ENCODE results near the gene FOXO6. TPM values are rescaled to one million over a fixed set of nuclear protein-coding genes. Genes with fewer than 3 reads are reported as not detected.

The FOXO6 gene
- total RNA-seq, 1 donor from 2014 or later, result 0.55 TPM

DNA sequence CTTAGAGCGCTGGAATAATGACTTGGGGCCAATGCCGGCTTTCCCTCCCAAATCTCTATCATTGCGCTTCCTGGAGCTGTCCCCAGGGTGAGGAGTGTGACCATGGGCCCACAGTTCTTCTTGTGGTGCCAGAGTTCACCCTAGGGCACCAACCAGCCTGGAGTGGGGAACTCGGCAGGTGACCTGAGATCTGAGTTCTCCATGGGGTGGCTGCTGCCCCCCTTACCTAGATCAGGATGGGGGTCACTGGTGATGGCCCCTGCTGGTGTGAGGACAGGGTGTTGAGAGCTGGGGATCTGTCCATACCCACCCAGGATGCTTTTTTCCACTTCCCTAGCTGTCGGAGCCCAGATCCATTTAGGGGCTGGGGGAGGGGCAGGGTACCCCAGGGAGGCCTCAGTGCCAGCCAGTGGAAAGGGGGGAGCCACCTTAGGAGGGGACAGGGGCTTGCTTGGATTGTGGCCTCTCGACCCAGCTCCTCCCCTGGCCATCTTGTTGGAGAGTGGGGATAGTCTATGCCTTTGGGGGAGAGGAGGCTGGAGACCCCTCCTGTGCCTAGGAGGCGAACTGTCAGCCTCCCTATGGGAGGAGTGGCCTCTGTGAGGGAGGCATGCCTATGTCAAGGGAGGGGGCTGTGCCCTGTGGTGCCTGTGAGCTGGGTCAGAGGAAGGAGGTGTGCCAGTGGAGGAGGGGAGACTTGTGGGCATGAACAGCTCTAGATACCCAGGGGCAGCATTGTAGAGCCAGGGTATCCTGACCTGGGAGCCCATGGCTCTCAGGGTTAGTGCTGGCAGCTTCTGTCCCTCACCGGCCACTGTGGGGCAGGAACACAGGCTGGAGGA is 1.7 kb downstream of the FOXO6 start:
- ATAC-seq (ENCODE audit: low read depth) (no peak), DNase-seq (no peak)
- ChIA-PET POLR2A (interaction anchor here (1.0 kb wide), 1 partner anchor 19 kb away, joined by 3 read pairs; no protein-coding TSS in a partner anchor), CTCF (no interaction called here)
- Mint-ChIP-seq H3K27ac (no peak overlapping the region), H3K27me3 (peaks cover 43% of the 10 kb centered on the region), H3K4me3 (peak overlapping the region; percentile 60), H3K36me3 (ENCODE audit: low read depth) (no peaks in the 10 kb centered on the region), H3K9me3 (no peaks in the 10 kb centered on the region), H3K4me1 (peaks cover 31% of the 10 kb centered on the region)
- intact Hi-C loops (cut with micrococcal nuclease), result loop anchor here (10.0 kb wide), 2 partner anchors 672 to 1572 kb away; no protein-coding TSS in a partner anchor
- TF ChIP-seq, protein P1, sequence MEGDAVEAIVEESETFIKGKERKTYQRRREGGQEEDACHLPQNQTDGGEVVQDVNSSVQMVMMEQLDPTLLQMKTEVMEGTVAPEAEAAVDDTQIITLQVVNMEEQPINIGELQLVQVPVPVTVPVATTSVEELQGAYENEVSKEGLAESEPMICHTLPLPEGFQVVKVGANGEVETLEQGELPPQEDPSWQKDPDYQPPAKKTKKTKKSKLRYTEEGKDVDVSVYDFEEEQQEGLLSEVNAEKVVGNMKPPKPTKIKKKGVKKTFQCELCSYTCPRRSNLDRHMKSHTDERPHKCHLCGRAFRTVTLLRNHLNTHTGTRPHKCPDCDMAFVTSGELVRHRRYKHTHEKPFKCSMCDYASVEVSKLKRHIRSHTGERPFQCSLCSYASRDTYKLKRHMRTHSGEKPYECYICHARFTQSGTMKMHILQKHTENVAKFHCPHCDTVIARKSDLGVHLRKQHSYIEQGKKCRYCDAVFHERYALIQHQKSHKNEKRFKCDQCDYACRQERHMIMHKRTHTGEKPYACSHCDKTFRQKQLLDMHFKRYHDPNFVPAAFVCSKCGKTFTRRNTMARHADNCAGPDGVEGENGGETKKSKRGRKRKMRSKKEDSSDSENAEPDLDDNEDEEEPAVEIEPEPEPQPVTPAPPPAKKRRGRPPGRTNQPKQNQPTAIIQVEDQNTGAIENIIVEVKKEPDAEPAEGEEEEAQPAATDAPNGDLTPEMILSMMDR (IDR thresholded peaks at IDR 0.05), result no peak

DNA sequence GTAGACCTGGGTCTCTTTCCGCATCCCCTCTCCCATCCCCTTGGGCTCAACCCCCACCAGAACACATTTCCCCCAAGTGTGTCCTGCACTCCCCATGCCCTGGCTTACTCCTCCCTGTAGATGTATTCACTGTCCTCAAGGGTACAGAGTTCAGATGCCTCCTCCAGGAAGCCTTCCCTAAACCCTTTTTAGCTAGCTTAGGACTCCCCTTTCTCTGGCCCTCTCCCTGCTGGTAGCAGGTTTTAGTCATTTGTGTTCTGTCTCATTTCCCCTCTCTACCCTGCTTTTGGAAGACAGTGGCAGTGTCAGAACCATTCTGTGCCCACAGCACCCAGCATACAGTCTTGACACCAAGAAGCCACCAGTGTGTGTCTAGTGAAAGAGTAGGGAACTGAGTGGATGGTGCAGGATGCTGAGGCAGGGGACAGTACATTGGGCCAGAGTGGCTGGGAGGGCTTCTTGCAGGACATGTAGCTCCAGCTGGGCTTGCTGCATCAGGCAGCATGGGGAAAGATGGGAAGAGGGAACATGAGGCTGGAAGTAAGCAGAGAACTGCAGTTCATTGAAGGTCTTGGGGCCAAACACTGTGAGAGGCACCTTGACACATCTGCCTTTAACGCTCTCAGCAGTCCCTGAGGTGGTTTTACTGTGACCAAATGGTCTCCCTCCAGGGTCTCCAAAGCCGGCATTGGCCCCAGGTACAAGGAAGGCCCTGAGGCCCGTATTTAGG is 2.5 kb downstream of the FOXO6 start:
- H3K9me3 Mint-ChIP-seq, result no peaks in the 10 kb centered on the region
- ATAC-seq (ENCODE audit: low read depth) (no peak), DNase-seq (no peak)
- no peaks in the 10 kb centered on the region for H3K36me3 Mint-ChIP-seq (ENCODE audit: low read depth)
- H3K27ac Mint-ChIP-seq, result no peak overlapping the region
- peak overlapping the region; percentile 7 for H3K4me3 Mint-ChIP-seq
- CTCF ChIA-PET, result no interaction called here
- H3K4me1 Mint-ChIP-seq, result peaks cover 31% of the 10 kb centered on the region
- TF ChIP-seq, protein P1 (IDR thresholded peaks at IDR 0.05), result no peak
- peaks cover 38% of the 10 kb centered on the region for H3K27me3 Mint-ChIP-seq
- POLR2A ChIA-PET, result interaction anchor here (1.0 kb wide), 1 partner anchor 18 kb away, joined by 3 read pairs; no protein-coding TSS in a partner anchor
- intact Hi-C loops (cut with micrococcal nuclease), result loop anchor here (10.0 kb wide), 2 partner anchors 671 to 1571 kb away; no protein-coding TSS in a partner anchor

DNA sequence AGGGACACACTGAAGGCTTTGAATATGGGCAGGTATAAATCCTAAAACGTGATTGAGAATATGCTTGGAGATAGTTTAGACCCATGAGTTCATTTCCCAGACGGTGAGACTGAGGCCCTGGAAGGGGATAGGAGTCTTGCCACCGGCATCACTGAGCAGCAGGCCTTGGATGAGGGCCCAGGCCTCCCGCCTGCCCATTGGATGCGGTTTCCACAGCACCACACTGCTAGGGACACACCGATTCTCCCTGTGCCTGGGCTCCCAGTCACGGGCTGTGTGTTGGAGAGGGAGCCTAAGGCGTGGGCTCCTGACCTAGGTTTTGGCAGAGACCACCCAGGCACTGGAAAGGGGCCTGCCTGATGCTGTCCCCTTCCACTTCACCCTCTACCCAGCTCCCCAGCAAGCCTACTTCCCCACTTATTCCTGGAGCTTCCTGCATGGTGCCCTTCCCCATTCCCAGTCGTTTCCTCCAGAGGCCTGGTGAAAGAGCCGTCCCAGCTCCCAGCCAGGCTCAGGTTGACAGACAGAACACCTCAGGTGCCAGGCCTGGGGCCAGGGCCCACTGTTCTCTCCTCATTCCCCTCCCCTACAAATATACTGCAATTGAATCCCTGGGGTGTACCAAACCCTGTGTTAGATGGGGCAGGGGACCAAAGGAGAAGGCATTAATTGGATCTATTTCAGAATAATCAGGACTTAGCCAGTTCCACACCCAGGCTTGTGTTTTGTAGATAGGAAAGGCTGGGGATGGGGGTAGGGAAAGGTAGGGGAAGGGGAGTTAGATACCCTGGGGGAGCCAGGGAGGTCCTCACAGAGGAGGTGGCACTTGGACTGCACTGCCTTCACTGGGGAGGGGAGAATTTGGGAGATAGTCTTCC is 3.4 kb downstream of the FOXO6 start:
- Mint-ChIP-seq H3K36me3 (ENCODE audit: low read depth) (no peaks in the 10 kb centered on the region), H3K27ac (no peak overlapping the region), H3K9me3 (no peaks in the 10 kb centered on the region), H3K4me3 (peak overlapping the region; percentile 17), H3K27me3 (peaks cover 46% of the 10 kb centered on the region), H3K4me1 (peaks cover 33% of the 10 kb centered on the region)
- ChIA-PET POLR2A (no interaction called here), CTCF (no interaction called here)
- TF ChIP-seq, protein P1 (IDR thresholded peaks at IDR 0.05), result no peak
- DNase-seq (no peak), ATAC-seq (ENCODE audit: low read depth) (no peak)
- intact Hi-C loops (cut with micrococcal nuclease), result loop anchor here (10.0 kb wide), 2 partner anchors 670 to 1570 kb away; no protein-coding TSS in a partner anchor

DNA sequence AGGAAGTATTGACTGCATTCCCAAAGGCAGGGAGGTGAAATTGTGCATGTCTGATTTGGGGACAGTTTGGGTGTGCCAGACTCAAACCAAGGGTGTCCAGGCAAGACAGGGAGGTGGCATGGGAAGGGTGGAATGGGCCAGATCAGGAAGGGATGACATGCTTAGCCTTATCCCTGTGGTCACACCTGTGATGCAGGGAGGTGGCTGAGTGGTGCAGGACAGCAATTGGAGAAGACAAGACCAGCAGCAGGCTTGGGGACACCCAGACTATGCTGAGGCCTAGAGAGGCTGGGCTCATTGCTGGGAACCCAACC is 4.0 kb downstream of the FOXO6 start:
- TF ChIP-seq, protein P1 (IDR thresholded peaks at IDR 0.05), result no peak
- intact Hi-C loops (cut with micrococcal nuclease), result loop anchor here (10.0 kb wide), 2 partner anchors 670 to 1570 kb away; no protein-coding TSS in a partner anchor
- CTCF ChIA-PET, result no interaction called here
- no peaks in the 10 kb centered on the region for H3K9me3 Mint-ChIP-seq
- ATAC-seq (ENCODE audit: low read depth), result no peak
- DNase-seq, result no peak
- H3K27ac Mint-ChIP-seq, result no peak overlapping the region
- peak overlapping the region; percentile 17 for H3K4me3 Mint-ChIP-seq
- H3K36me3 Mint-ChIP-seq (ENCODE audit: low read depth), result no peaks in the 10 kb centered on the region
- POLR2A ChIA-PET, result no interaction called here
- H3K27me3 Mint-ChIP-seq, result peaks cover 48% of the 10 kb centered on the region
- H3K4me1 Mint-ChIP-seq, result peaks cover 33% of the 10 kb centered on the region

Measured in activated B cell treated with CpG ODN at 0.5 μM for 24 hours (primary cell).